GM10847 (cell line): ENCODE results near the gene GOLM1.

Source experiments
- POLR2A ChIP-seq: IDR thresholded peaks from 2 replicates; pipeline ENCODE4 v1.6.1; 2011; ENCODE audit not compliant: insufficient read length; ENCODE audit errors: extremely low read depth

GOLM1 gene

GRCh38 chr9:85981369-85981768 lies 118.0 kb downstream of the GOLM1 start:
- TF ChIP-seq POLR2A = no peak

GRCh38 chr9:85978496-85978895 lies 120.9 kb downstream of the GOLM1 start:
- TF ChIP-seq POLR2A = no peak
